ENCODE data around the gene HNRNPR.

Gene HNRNPR

DNA sequence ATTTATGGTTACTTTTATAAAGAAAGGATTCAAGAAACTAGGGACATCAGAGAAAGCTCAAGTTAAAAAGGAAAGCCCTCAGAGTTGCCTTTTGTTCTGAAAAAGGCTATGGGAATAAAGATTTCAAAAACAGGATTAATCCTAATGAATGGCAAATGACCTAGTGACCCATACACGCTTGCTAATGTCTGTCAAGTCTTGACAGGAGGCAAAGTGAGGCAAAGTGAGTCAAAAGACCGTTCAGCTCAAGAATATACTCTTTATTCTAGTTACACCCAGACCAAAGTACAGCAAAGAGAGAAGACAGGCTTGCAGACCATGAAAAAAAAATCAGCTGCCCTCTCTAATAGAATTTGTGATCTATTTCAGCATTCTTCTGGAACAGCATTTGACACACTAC lies 22.1 kb upstream of the HNRNPR start:
- ChIA-PET CTCF (no interaction called here), POLR2A (interaction anchor here (2.7 kb wide), 1 partner anchor 10 kb away, joined by 12 read pairs; no protein-coding TSS in a partner anchor)
- DNase-seq (ENCODE audit: extremely low spot score): no peak
- no peak for TF ChIP-seq NFRKB (IDR thresholded peaks at IDR 0.05)
- TF ChIP-seq HDGF (IDR thresholded peaks at IDR 0.05; ENCODE audit: borderline replicate concordance): no peak
- TF ChIP-seq ZNF384 (IDR thresholded peaks at IDR 0.05): no peak
- no peak for TF ChIP-seq FOXK2 (IDR thresholded peaks at IDR 0.05)
- no peak for TF ChIP-seq SP1 (IDR thresholded peaks at IDR 0.05)
- TF ChIP-seq FOXA1 (IDR thresholded peaks at IDR 0.05): no peak
- TF ChIP-seq ELF4 (IDR thresholded peaks at IDR 0.05): no peak
- TF ChIP-seq LEF1 (IDR thresholded peaks at IDR 0.05; ENCODE audit: borderline replicate concordance): no peak
- no peak for TF ChIP-seq CTBP1 (IDR thresholded peaks at IDR 0.05; ENCODE audit: borderline replicate concordance)
- TF ChIP-seq ARNT (IDR thresholded peaks at IDR 0.05): no peak
- TF ChIP-seq FOXM1 (IDR thresholded peaks at IDR 0.05; ENCODE audit: borderline replicate concordance): no peak
- TF ChIP-seq L3MBTL2 (conservative IDR thresholded peaks at IDR 0.05): no peak
- TF ChIP-seq BHLHE40 (IDR thresholded peaks at IDR 0.05; ENCODE audit: borderline replicate concordance): no peak
- TF ChIP-seq, protein P1, sequence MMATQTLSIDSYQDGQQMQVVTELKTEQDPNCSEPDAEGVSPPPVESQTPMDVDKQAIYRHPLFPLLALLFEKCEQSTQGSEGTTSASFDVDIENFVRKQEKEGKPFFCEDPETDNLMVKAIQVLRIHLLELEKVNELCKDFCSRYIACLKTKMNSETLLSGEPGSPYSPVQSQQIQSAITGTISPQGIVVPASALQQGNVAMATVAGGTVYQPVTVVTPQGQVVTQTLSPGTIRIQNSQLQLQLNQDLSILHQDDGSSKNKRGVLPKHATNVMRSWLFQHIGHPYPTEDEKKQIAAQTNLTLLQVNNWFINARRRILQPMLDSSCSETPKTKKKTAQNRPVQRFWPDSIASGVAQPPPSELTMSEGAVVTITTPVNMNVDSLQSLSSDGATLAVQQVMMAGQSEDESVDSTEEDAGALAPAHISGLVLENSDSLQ (IDR thresholded peaks at IDR 0.05): no peak
- TF ChIP-seq TARDBP (IDR thresholded peaks at IDR 0.05): no peak

DNA sequence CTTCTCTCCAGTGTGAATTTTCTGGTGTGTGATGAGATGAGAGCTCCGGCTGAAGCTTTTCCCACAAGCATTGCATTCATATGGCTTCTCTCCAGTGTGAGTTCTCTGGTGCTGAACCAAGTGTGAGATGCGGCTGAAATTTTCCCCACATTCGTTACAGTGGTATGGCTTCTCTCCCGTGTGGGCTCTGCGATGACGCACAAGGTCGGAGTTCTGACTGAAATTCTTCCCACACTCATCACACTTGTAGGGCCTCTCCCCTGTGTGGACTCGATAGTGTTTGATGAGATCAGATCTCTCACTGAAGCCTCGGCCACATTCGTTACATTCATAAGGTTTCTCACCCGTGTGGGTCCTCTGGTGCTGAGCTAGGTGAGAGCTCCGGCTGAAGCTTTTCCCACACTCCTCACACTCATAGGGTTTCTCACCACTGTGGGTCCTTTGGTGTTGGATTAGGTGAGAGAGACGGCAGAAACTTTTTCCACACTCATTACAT lies 18.2 kb upstream of the HNRNPR start:
- POLR2A ChIA-PET: interaction anchor here (1.0 to 1.3 kb wide), 2 partner anchors 18 to 19 kb away, joined by 3 to 6 read pairs; partner anchors contain the start of gene HNRNPR
- DNase-seq (ENCODE audit: extremely low spot score): no peak
- no peak for TF ChIP-seq NFRKB (IDR thresholded peaks at IDR 0.05)
- no peak for TF ChIP-seq LEF1 (IDR thresholded peaks at IDR 0.05; ENCODE audit: borderline replicate concordance)
- TF ChIP-seq FOXA1 (IDR thresholded peaks at IDR 0.05): no peak
- no peak for TF ChIP-seq FOXK2 (IDR thresholded peaks at IDR 0.05)
- no peak for TF ChIP-seq ZNF384 (IDR thresholded peaks at IDR 0.05)
- no peak for TF ChIP-seq ELF4 (IDR thresholded peaks at IDR 0.05)
- TF ChIP-seq FOXM1 (IDR thresholded peaks at IDR 0.05; ENCODE audit: borderline replicate concordance): no peak
- TF ChIP-seq, protein P1 (IDR thresholded peaks at IDR 0.05): no peak
- no peak for TF ChIP-seq SUZ12 (IDR thresholded peaks at IDR 0.05)
- TF ChIP-seq SP1 (IDR thresholded peaks at IDR 0.05): no peak
- no peak for TF ChIP-seq ARNT (IDR thresholded peaks at IDR 0.05)
- no peak for TF ChIP-seq CTBP1 (IDR thresholded peaks at IDR 0.05; ENCODE audit: borderline replicate concordance)
- no peak for TF ChIP-seq BHLHE40 (IDR thresholded peaks at IDR 0.05; ENCODE audit: borderline replicate concordance)
- no peak for TF ChIP-seq L3MBTL2 (conservative IDR thresholded peaks at IDR 0.05)
- TF ChIP-seq HDGF (IDR thresholded peaks at IDR 0.05; ENCODE audit: borderline replicate concordance): no peak
- TF ChIP-seq TARDBP (IDR thresholded peaks at IDR 0.05): no peak
- CTCF ChIA-PET: no interaction called here

DNA sequence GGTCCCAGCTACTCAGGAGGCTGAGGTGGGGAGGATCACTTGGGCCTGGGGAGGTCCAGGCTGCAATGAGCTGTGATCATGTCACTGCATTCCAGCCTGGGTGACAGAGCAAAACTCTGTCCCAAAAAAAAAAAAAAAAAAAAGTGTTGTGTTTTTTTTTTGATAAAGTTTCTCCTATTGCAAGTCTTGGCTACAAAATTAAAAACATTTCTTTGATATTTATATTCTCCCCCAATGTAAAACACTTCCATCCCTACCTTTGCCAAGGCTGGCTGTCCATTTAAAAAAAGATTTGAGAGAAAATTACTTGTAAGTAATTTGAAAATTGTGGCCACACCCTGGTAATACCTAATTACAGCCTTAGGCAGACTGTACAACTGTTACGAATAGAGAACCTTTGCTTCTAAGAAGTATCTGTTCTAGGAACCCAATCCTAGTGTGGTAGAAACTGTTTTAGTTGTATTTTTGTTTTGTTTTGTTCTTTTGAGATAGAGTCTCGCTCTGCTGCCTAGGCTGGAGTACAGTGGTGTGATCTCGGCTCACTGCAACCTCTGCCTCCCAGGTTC lies 14.3 kb upstream of the HNRNPR start:
- ChIA-PET POLR2A (no interaction called here), CTCF (no interaction called here)
- DNase-seq (ENCODE audit: extremely low spot score): no peak
- TF ChIP-seq ZNF384 (IDR thresholded peaks at IDR 0.05) (no peak), FOXA1 (IDR thresholded peaks at IDR 0.05) (no peak)

DNA sequence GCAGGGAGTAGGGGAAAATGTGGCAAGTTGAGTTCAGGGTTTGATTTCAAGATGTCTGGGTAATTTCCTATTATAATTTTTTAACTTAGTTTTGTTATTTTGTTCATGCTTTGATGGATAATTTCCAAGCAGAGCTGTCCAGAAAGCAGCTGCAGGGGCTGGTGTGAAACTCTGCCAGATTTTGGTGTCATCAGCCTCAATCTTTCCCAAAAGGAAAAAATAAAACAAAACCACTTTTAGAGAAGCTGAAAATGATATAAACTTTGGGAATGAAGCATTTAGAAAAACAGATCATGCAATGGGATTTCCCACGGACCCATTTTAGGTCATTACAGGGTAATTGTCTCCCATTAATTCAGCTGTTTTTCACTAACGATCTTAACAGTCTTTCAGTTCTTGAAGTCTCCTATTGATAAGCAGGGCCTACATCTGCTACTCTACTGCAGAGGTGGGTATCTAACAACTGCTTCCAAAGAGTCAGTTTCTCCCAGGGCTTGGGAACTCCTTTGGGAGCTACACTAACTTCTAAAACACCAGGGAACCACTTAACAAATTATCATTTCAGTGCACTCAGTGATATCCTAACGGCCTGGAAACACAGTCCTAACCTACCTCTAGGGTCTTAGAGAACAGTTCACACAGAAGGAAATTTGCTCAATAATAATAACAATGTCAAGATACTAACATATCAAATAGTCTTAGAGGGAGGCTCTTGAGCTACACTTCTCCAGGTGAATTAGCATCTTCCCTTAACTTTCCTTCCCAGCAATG lies 13.2 kb upstream of the HNRNPR start:
- no peak for DNase-seq (ENCODE audit: extremely low spot score)
- TF ChIP-seq NFRKB (IDR thresholded peaks at IDR 0.05) (no peak), HDGF (IDR thresholded peaks at IDR 0.05; ENCODE audit: borderline replicate concordance) (no peak), CTBP1 (IDR thresholded peaks at IDR 0.05; ENCODE audit: borderline replicate concordance) (no peak), LEF1 (IDR thresholded peaks at IDR 0.05; ENCODE audit: borderline replicate concordance) (no peak), ELF4 (IDR thresholded peaks at IDR 0.05) (no peak), FOXA1 (IDR thresholded peaks at IDR 0.05) (no peak)
- TF ChIP-seq, protein P1 (IDR thresholded peaks at IDR 0.05): no peak
- ChIA-PET CTCF (interaction anchor here (1.0 kb wide), 1 partner anchor 47 kb away, joined by 3 read pairs; no protein-coding TSS in a partner anchor), POLR2A (interaction anchor here (1.5 to 2.9 kb wide), 2 partner anchors 10 to 12 kb away, joined by 4 to 12 read pairs; partner anchors contain the start of gene ZNF436)

DNA sequence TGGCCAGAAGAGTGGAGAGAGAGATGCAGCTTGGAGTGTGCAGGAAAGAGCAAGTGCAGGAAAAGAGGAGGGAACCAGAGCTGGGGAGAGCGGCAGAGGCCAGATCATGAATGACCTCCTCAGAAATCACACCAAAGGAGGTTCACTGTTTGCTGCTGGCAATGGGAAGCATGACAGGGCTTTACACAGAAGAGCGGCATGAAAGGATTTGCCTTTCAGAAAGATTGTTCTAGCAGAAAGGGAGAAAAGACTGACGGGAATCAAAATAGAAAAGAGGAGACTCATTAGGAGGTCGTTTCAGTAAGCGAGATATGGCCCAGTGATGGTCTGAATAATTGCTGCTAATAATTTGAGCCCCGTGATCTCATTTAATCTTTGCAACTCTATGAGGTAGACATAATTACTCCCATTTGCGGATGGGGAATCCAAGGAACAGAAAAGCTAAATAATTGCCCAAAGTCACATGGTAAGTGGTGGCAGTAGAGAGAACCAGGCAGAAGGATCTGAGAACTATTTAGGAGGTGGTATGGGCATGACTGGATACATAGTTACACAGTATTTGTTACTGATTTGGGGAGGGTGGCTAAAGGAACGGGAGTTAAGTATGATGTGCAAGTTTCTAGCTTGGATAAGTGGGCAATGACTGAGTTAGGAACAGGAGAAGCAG lies 12.5 kb upstream of the HNRNPR start:
- TF ChIP-seq BHLHE40 (IDR thresholded peaks at IDR 0.05; ENCODE audit: borderline replicate concordance) (no peak), ARNT (IDR thresholded peaks at IDR 0.05) (no peak), TARDBP (IDR thresholded peaks at IDR 0.05) (no peak), SP1 (IDR thresholded peaks at IDR 0.05) (no peak)
- CTCF ChIA-PET: interaction anchor here (1.0 kb wide), 1 partner anchor 47 kb away, joined by 3 read pairs; no protein-coding TSS in a partner anchor
- POLR2A ChIA-PET: interaction anchor here (0.8 to 2.9 kb wide), 4 partner anchors 10 to 13 kb away, joined by 3 to 12 read pairs (median 5); partner anchors contain the start of genes HNRNPR and ZNF436
- no peak for DNase-seq (ENCODE audit: extremely low spot score)

Data from HEK293T (cell line).